GM19397 (cell line): ENCODE results near the gene AMY1C.
A peak's percentile ranks its signal among the peaks of the same experiment; 100 is the strongest.
"Not testable (repeated sequence)": the region's sequence is repeated elsewhere in the genome, so short reads cannot be mapped to it uniquely, and the experiment has no call there.

Experiments
- ATAC-seq: cut with Tn5 transposase; IDR thresholded peaks from one replicate; pipeline ENCODE4 v1.9.1; 2021; ENCODE audit warnings: mild to moderate bottlenecking, moderate library complexity; ENCODE audit not compliant: unreplicated experiment

The AMY1C gene

GRCh38 chr1:103749598-103749997, at the start of gene AMY1C:
Gene AMY1C, plus strand, starts transcription at chr1:103749898. Its CDS starts 572 bp downstream, at chr1:103750470.
- ATAC-seq, result not testable (repeated sequence)

GRCh38 chr1:103700669-103701068, 49.0 kb upstream of the AMY1C start:
- not testable (repeated sequence) for ATAC-seq

GRCh38 chr1:103701256-103701655, 48.4 kb upstream of the AMY1C start:
- not testable (repeated sequence) for ATAC-seq

GRCh38 chr1:103707670-103708069, 42.0 kb upstream of the AMY1C start:
- not testable (repeated sequence) for ATAC-seq

GRCh38 chr1:103710381-103710780, 39.3 kb upstream of the AMY1C start:
- not testable (repeated sequence) for ATAC-seq

GRCh38 chr1:103717404-103717803, 32.3 kb upstream of the AMY1C start:
- not testable (repeated sequence) for ATAC-seq

- ATAC-seq, result not testable (repeated sequence)
Measured at GRCh38 chr1:103721473-103721872, 28.2 kb upstream of the AMY1C start.

- not testable (repeated sequence) for ATAC-seq
Measured at GRCh38 chr1:103735334-103735733, 14.4 kb upstream of the AMY1C start.

- not testable (repeated sequence) for ATAC-seq
Measured at GRCh38 chr1:103738031-103738430, 11.7 kb upstream of the AMY1C start.

GRCh38 chr1:103744449-103744848, 5.2 kb upstream of the AMY1C start:
- ATAC-seq, result not testable (repeated sequence)

- not testable (repeated sequence) for ATAC-seq
Measured at GRCh38 chr1:103745040-103745439, 4.7 kb upstream of the AMY1C start.

GRCh38 chr1:103748273-103748672, 1.4 kb upstream of the AMY1C start:
- not testable (repeated sequence) for ATAC-seq

- no peak for ATAC-seq
Measured at GRCh38 chr1:103761896-103762295, 12.2 kb downstream of the AMY1C start.

GRCh38 chr1:103779932-103780331, 30.2 kb downstream of the AMY1C start:
- ATAC-seq, result no peak

GRCh38 chr1:103783944-103784377, 34.3 kb downstream of the AMY1C start:
- peak; percentile 75 for ATAC-seq

- ATAC-seq, result no peak
Measured at GRCh38 chr1:103788377-103788776, 38.7 kb downstream of the AMY1C start.

- ATAC-seq, result no peak
Measured at GRCh38 chr1:103790172-103790571, 40.5 kb downstream of the AMY1C start.
